ENCODE measurements around the gene FBXO15. TPM values are rescaled to one million over a fixed set of nuclear protein-coding genes. Genes with fewer than 3 reads are reported as not detected.

FBXO15 gene
- total RNA-seq, 1 experiment from 2014 or later = 0.39 TPM

- H3K27ac ChIP-seq (ENCODE audit: insufficient read length, low read depth, low read length) = no peak overlapping the region
Observed at GRCh38 chr18:74142252-74142651, 5.4 kb downstream of the FBXO15 start.

More at GRCh38 chr18:74142252-74142651, 5.4 kb downstream of the FBXO15 start:
- no peak overlapping the region for H3K9ac ChIP-seq (ENCODE audit: extremely low read depth, insufficient read length, low read length)
- Mint-ChIP-seq H3K27ac (no peak overlapping the region), H3K4me3 (no peak overlapping the region), H3K4me1 (peaks cover 9 to 14% of the 10 kb centered on the region in 2 experiments), H3K36me3 (ENCODE audit: insufficient read depth in 1 of 3, low read depth in 3 of 3) (no peaks in the 10 kb centered on the region; a peak in 1 of 7 replicates), H3K9me3 (no peaks in the 10 kb centered on the region), H3K27me3 (ENCODE audit: low read depth) (peaks cover 19% of the 10 kb centered on the region)
- H3K27me3 ChIP-seq (ENCODE audit: insufficient read depth, low read length) = no peaks in the 10 kb centered on the region
- no peaks in the 10 kb centered on the region for H3K79me1 ChIP-seq (ENCODE audit: insufficient read depth, low read depth, low read length, poor library complexity, severe bottlenecking)
- H2BK20ac ChIP-seq (ENCODE audit: low read depth, low read length, poor library complexity, severe bottlenecking) = no peak overlapping the region
- H4K20me1 ChIP-seq (ENCODE audit: control insufficient read depth, insufficient read depth, insufficient read length) = no peaks in the 10 kb centered on the region
- no peak overlapping the region for H3K14ac ChIP-seq (ENCODE audit: insufficient read depth, low read length)
- no peak overlapping the region for H2BK12ac ChIP-seq (ENCODE audit: insufficient read length, low read depth, low read length)
- no peaks in the 10 kb centered on the region for H3K9me3 ChIP-seq (ENCODE audit: control insufficient read depth, low read depth, low read length)
- H2BK5ac ChIP-seq (ENCODE audit: insufficient read length, low read length) = no peak overlapping the region
- no peak overlapping the region for H3T11ph ChIP-seq (ENCODE audit: low read length)
- H4K8ac ChIP-seq (replicated peaks; ENCODE audit: insufficient read length, low read depth, low read length) = no peak overlapping the region
- H3K23me2 ChIP-seq (ENCODE audit: insufficient read length, low read depth, low read length, poor library complexity, severe bottlenecking) = no peaks in the 10 kb centered on the region
- H3K4ac ChIP-seq (ENCODE audit: low read depth, low read length) = no peak overlapping the region
- 0 out of 2 replicates have a peak, but pooled peaks cover 3% of the 10 kb centered on the region for H3K4me1 ChIP-seq (ENCODE audit: insufficient read depth, low read length)
- TF ChIP-seq, protein P1, sequence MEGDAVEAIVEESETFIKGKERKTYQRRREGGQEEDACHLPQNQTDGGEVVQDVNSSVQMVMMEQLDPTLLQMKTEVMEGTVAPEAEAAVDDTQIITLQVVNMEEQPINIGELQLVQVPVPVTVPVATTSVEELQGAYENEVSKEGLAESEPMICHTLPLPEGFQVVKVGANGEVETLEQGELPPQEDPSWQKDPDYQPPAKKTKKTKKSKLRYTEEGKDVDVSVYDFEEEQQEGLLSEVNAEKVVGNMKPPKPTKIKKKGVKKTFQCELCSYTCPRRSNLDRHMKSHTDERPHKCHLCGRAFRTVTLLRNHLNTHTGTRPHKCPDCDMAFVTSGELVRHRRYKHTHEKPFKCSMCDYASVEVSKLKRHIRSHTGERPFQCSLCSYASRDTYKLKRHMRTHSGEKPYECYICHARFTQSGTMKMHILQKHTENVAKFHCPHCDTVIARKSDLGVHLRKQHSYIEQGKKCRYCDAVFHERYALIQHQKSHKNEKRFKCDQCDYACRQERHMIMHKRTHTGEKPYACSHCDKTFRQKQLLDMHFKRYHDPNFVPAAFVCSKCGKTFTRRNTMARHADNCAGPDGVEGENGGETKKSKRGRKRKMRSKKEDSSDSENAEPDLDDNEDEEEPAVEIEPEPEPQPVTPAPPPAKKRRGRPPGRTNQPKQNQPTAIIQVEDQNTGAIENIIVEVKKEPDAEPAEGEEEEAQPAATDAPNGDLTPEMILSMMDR (conservative IDR thresholded peaks at IDR 0.05) = no peak
- H3K79me2 ChIP-seq (ENCODE audit: insufficient read depth, low read length) = no peaks in the 10 kb centered on the region
- DNase-seq = no peak
- no CpG with 5 or more reads among the region's 2 CpGs for WGBS (ENCODE audit: extremely low coverage, insufficient read length, low lambda C conversion rate)
- H2BK15ac ChIP-seq (ENCODE audit: low read depth, low read length) = no peak overlapping the region
- no peak overlapping the region for H2AFZ ChIP-seq (ENCODE audit: low read length)
- H3K18ac ChIP-seq (ENCODE audit: insufficient read length, low read depth, low read length) = no peak overlapping the region
- no peak overlapping the region for H2BK120ac ChIP-seq (ENCODE audit: low read depth, low read length, poor library complexity, severe bottlenecking)
- H2AK5ac ChIP-seq (ENCODE audit: insufficient read length, low read length) = no peak overlapping the region
- no peak overlapping the region for H3K4me2 ChIP-seq (ENCODE audit: insufficient read depth, insufficient read length, low read length)
- no peak overlapping the region for H3K23ac ChIP-seq (ENCODE audit: insufficient read length, low read depth, low read length)
- H3K56ac ChIP-seq (ENCODE audit: insufficient read length, low read depth, low read length) = no peak overlapping the region
- H4K5ac ChIP-seq (ENCODE audit: insufficient read length, low read depth, low read length) = no peak overlapping the region
- H4K91ac ChIP-seq (ENCODE audit: insufficient read length, low read depth, low read length) = no peak overlapping the region

Data from H9 (cell line).